Neuronal stem cell (in vitro differentiated cells): ENCODE results near the gene PSMA3.
"Not testable (repeated sequence)": the region's sequence is repeated elsewhere in the genome, so short reads cannot be mapped to it uniquely, and the experiment has no call there.

Experiments used
- DNase-seq: peaks from one replicate; pipeline ENCODE4 v3.0.0-alpha.2; 2013; ENCODE audit warnings: low spot score
- H2AFZ ChIP-seq: one replicate; pipeline ENCODE4 v1.6.1; 2013; ENCODE audit warnings: mild to moderate bottlenecking, low read length, inconsistent platforms
- H2AK5ac ChIP-seq: 2 replicates; pipeline ENCODE4 v1.6.1; 2013; ENCODE audit warnings: low read depth, mild to moderate bottlenecking, inconsistent platforms, low read length, moderate library complexity, mixed read lengths
- H2BK120ac ChIP-seq: 2 replicates; pipeline ENCODE4 v1.6.1; 2013; ENCODE audit warnings: low read depth, mild to moderate bottlenecking, inconsistent platforms, low read length, moderate library complexity, mixed read lengths
- H2BK12ac ChIP-seq: one replicate; pipeline ENCODE4 v1.6.1; 2013; ENCODE audit warnings: low read length, inconsistent platforms
- H2BK15ac ChIP-seq: 2 replicates; pipeline ENCODE4 v1.6.1; 2013; ENCODE audit warnings: mild to moderate bottlenecking, low read length, inconsistent platforms, mixed read lengths
- H2BK5ac ChIP-seq: one replicate; pipeline ENCODE4 v1.6.1; 2013; ENCODE audit warnings: inconsistent platforms, mild to moderate bottlenecking, low read length, moderate library complexity
- H3K14ac ChIP-seq: one replicate; pipeline ENCODE4 v1.6.1; 2013; ENCODE audit warnings: low read length, inconsistent platforms
- H3K18ac ChIP-seq: 2 replicates; pipeline ENCODE4 v1.6.1; 2013; ENCODE audit warnings: low read length, inconsistent platforms
- H3K23ac ChIP-seq: 2 replicates; pipeline ENCODE4 v1.6.1; 2013; ENCODE audit warnings: low read depth, mild to moderate bottlenecking, mixed read lengths, low read length, inconsistent platforms; ENCODE audit not compliant: poor library complexity
- H3K27ac ChIP-seq: replicated peaks from 3 replicates; pipeline ENCODE4 v1.5.1; 2013; ENCODE audit warnings: low read length, inconsistent platforms
- H3K27me3 ChIP-seq, 3 experiments: 2 replicates each; pipeline ENCODE4 v1.6.1; 2013; ENCODE audit warnings: low read length in 3 of 3, mild to moderate bottlenecking in 2 of 3, inconsistent platforms in 1 of 3, low read depth in 1 of 3, mixed read lengths in 1 of 3, moderate library complexity in 1 of 3; ENCODE audit not compliant: control insufficient read depth in 3 of 3, insufficient read depth in 3 of 3
- H3K36me3 ChIP-seq, 2 donors: replicated peaks in 1 of 2; 2 replicates each; pipeline ENCODE4 v1.6.1; 2013; ENCODE audit warnings: low read length in 2 of 2; ENCODE audit not compliant: control insufficient read depth in 2 of 2, insufficient read depth in 2 of 2
- H3K4ac ChIP-seq: 2 replicates; pipeline ENCODE4 v1.6.1; 2013; ENCODE audit warnings: inconsistent platforms, mild to moderate bottlenecking, low read length, moderate library complexity
- H3K4me1 ChIP-seq, 2 donors: 1 replicate in 1 of 2; 2 replicates in 1 of 2; pipeline ENCODE4 v1.6.1; 2013; ENCODE audit warnings: low read length in 2 of 2, low read depth in 1 of 2; ENCODE audit not compliant: control insufficient read depth in 2 of 2, insufficient read depth in 1 of 2
- H3K4me2 ChIP-seq: one replicate; pipeline ENCODE4 v1.6.1; 2013; ENCODE audit warnings: mild to moderate bottlenecking, low read length, inconsistent platforms; ENCODE audit not compliant: insufficient read depth, poor library complexity, severe bottlenecking
- H3K4me3 ChIP-seq, 2 donors: 2 replicates each; pipeline ENCODE4 v1.5.1; 2013; ENCODE audit warnings: low read length in 2 of 2, mild to moderate bottlenecking in 2 of 2, inconsistent platforms in 1 of 2, moderate library complexity in 1 of 2
- H3K79me1 ChIP-seq: one replicate; pipeline ENCODE4 v1.6.1; 2013; ENCODE audit warnings: low read depth, mild to moderate bottlenecking, inconsistent platforms, low read length, moderate library complexity
- H3K9ac ChIP-seq: one replicate; pipeline ENCODE4 v1.6.1; 2013; ENCODE audit warnings: mild to moderate bottlenecking, low read depth, low read length, inconsistent platforms; ENCODE audit not compliant: poor library complexity
- H3K9me3 ChIP-seq, 2 donors: replicated peaks in 1 of 2; 2 replicates each; pipeline versions ENCODE3 to v1.6.1; 2013; ENCODE audit warnings: low read length in 2 of 2, mild to moderate bottlenecking in 2 of 2, inconsistent platforms in 1 of 2, low read depth in 1 of 2, mixed read lengths in 1 of 2, moderate library complexity in 1 of 2; ENCODE audit not compliant: control insufficient read depth in 2 of 2, insufficient read depth in 1 of 2
- H4K8ac ChIP-seq: one replicate; pipeline ENCODE4 v1.6.1; 2013; ENCODE audit warnings: low read depth, mild to moderate bottlenecking, inconsistent platforms, low read length, moderate library complexity
- H4K91ac ChIP-seq: one replicate; pipeline ENCODE4 v1.6.1; 2013; ENCODE audit warnings: low read length, low read depth, mild to moderate bottlenecking, inconsistent platforms; ENCODE audit not compliant: poor library complexity
- WGBS, 2 donors: extraction: QIAGEN DNeasy Blood & Tissue Kit; methylation state at CpG; one replicate each; pipeline ENCODE4 v1.1.7; 2013; ENCODE audit warnings: missing lambda C conversion rate in 2 of 2, mixed read lengths in 1 of 2; ENCODE audit not compliant: insufficient read length in 2 of 2, insufficient replicate concordance in 1 of 2; ENCODE audit errors: extremely low coverage in 2 of 2; 5-methylcytosine and 5-hydroxymethylcytosine counted together

Gene PSMA3

GRCh38 chr14:58258156-58258555 is 13.5 kb downstream of the PSMA3 start:
- H3K9me3 ChIP-seq, result no peaks in the 10 kb centered on the region
- peaks cover 2% of the 10 kb centered on the region for H3K79me1 ChIP-seq
- H3K36me3 ChIP-seq, result peaks cover 18 to 98% of the 10 kb centered on the region in 2 donors
- no peak overlapping the region for H2BK5ac ChIP-seq
- no peaks in the 10 kb centered on the region for H3K4me1 ChIP-seq
- no peak overlapping the region for H3K23ac ChIP-seq
- no peak overlapping the region for H2AFZ ChIP-seq
- no peak overlapping the region for H2BK120ac ChIP-seq
- H4K8ac ChIP-seq, result no peak overlapping the region
- no peak overlapping the region for H3K18ac ChIP-seq
- WGBS, 2 donors, result no CpG with 5 or more reads among the region's 4 CpGs
- no peak overlapping the region for H2BK12ac ChIP-seq
- H3K27ac ChIP-seq, result no peak overlapping the region
- no peak overlapping the region for H3K14ac ChIP-seq
- no peak overlapping the region for H3K4me2 ChIP-seq
- H2AK5ac ChIP-seq, result no peak overlapping the region
- DNase-seq, result no peak
- no peak overlapping the region for H3K9ac ChIP-seq
- H4K91ac ChIP-seq, result no peak overlapping the region
- H3K27me3 ChIP-seq, result no peaks in the 10 kb centered on the region
- H3K4ac ChIP-seq, result no peak overlapping the region
- H2BK15ac ChIP-seq, result no peak overlapping the region
- no peak overlapping the region for H3K4me3 ChIP-seq

GRCh38 chr14:58262005-58262404 is 17.4 kb downstream of the PSMA3 start:
- H2BK12ac ChIP-seq, H2AFZ ChIP-seq, H3K4me1 ChIP-seq, DNase-seq, H3K18ac ChIP-seq, H3K79me1 ChIP-seq, H3K27me3 ChIP-seq, H4K8ac ChIP-seq, H3K9ac ChIP-seq, H2BK120ac ChIP-seq, H3K14ac ChIP-seq, H3K4ac ChIP-seq, H3K23ac ChIP-seq, H2AK5ac ChIP-seq, H3K27ac ChIP-seq, H2BK5ac ChIP-seq, H4K91ac ChIP-seq, H3K4me2 ChIP-seq, H3K9me3 ChIP-seq, H2BK15ac ChIP-seq, H3K4me3 ChIP-seq: not testable (repeated sequence)
- peaks cover 15 to 98% of the 10 kb centered on the region in 2 donors for H3K36me3 ChIP-seq
- WGBS, 2 donors, result no CpG with 5 or more reads among the region's 10 CpGs

- H3K9ac ChIP-seq, result no peak overlapping the region
- H3K27me3 ChIP-seq, result no peaks in the 10 kb centered on the region
- H2BK120ac ChIP-seq, result no peak overlapping the region
- no peaks in the 10 kb centered on the region for H3K79me1 ChIP-seq
- no peak overlapping the region for H3K27ac ChIP-seq
- no peaks in the 10 kb centered on the region for H3K4me1 ChIP-seq
- no peak overlapping the region for H2BK12ac ChIP-seq
- H3K4ac ChIP-seq, result no peak overlapping the region
- no peak overlapping the region for H3K14ac ChIP-seq
- H4K8ac ChIP-seq, result no peak overlapping the region
- H3K23ac ChIP-seq, result no peak overlapping the region
- peaks cover 14 to 99% of the 10 kb centered on the region in 2 donors for H3K36me3 ChIP-seq
- no peak overlapping the region for H2BK5ac ChIP-seq
- no peak for DNase-seq
- no peak overlapping the region for H3K4me2 ChIP-seq
- H3K9me3 ChIP-seq, result no peaks in the 10 kb centered on the region
- no peak overlapping the region for H3K4me3 ChIP-seq
- H2AK5ac ChIP-seq, result no peak overlapping the region
- no peak overlapping the region for H4K91ac ChIP-seq
- no peak overlapping the region for H2AFZ ChIP-seq
- no peak overlapping the region for H3K18ac ChIP-seq
- no peak overlapping the region for H2BK15ac ChIP-seq
Observed at GRCh38 chr14:58265401-58265800, 20.8 kb downstream of the PSMA3 start.

GRCh38 chr14:58270628-58271027 is 26.0 kb downstream of the PSMA3 start:
- H3K23ac ChIP-seq, result no peak overlapping the region
- no peak overlapping the region for H3K18ac ChIP-seq
- no peak overlapping the region for H2BK120ac ChIP-seq
- no peak overlapping the region for H3K4me2 ChIP-seq
- no peak overlapping the region for H2BK12ac ChIP-seq
- no peaks in the 10 kb centered on the region for H3K79me1 ChIP-seq
- no peak overlapping the region for H3K27ac ChIP-seq
- no peaks in the 10 kb centered on the region for H3K9me3 ChIP-seq
- H4K91ac ChIP-seq, result no peak overlapping the region
- H2AK5ac ChIP-seq, result no peak overlapping the region
- no peaks in the 10 kb centered on the region for H3K4me1 ChIP-seq
- H3K4me3 ChIP-seq, result no peak overlapping the region
- H4K8ac ChIP-seq, result no peak overlapping the region
- H3K27me3 ChIP-seq, result no peaks in the 10 kb centered on the region
- no peak overlapping the region for H2BK15ac ChIP-seq
- H3K14ac ChIP-seq, result no peak overlapping the region
- no peak overlapping the region for H3K4ac ChIP-seq
- no peak overlapping the region for H3K9ac ChIP-seq
- DNase-seq, result no peak
- no CpG with 5 or more reads among the region's 2 CpGs for WGBS, 2 donors
- H2BK5ac ChIP-seq, result no peak overlapping the region
- H3K36me3 ChIP-seq, result peaks cover 8 to 100% of the 10 kb centered on the region in 2 donors
- H2AFZ ChIP-seq, result no peak overlapping the region
